Sigmoid colon (tissue), 4 donors: ENCODE results near the gene CYLC2.

ENCODE experiments used
- EP300 ChIP-seq, 4 donors: sonication (generic); formaldehyde crosslinking; IDR thresholded peaks; one replicate each; pipeline ENCODE4 v1.6.1; 2017; ENCODE audit warnings: antibody characterized with exemption in 4 of 4
- POLR2A ChIP-seq, 2 donors: fragments of 450-650 bp; IDR thresholded peaks; one replicate each; pipeline ENCODE4 v1.6.1; 2016; ENCODE audit warnings: antibody characterized with exemption in 2 of 2, mild to moderate bottlenecking in 2 of 2, moderate library complexity in 2 of 2
- POLR2AphosphoS5 ChIP-seq, 4 donors: sonication (generic); formaldehyde crosslinking; IDR thresholded peaks; one replicate each; pipeline ENCODE4 v1.6.1; 2017; ENCODE audit warnings: antibody characterized with exemption in 4 of 4
- TF ChIP-seq, protein P1 (sequence below), 4 experiments: fragments of 450-650 bp in 3 of 4; fragments of 200-600 bp in 1 of 4; IDR thresholded peaks; one replicate each; pipeline ENCODE4 v1.5.1; 2016 to 2019; ENCODE audit warnings: antibody characterized with exemption in 4 of 4, mild to moderate bottlenecking in 3 of 4, moderate library complexity in 2 of 4

- TF ChIP-seq EP300 (IDR thresholded peaks at IDR 0.05) (no peak), POLR2A (IDR thresholded peaks at IDR 0.05) (no peak), POLR2AphosphoS5 (IDR thresholded peaks at IDR 0.05) (no peak)
- TF ChIP-seq, protein P1, sequence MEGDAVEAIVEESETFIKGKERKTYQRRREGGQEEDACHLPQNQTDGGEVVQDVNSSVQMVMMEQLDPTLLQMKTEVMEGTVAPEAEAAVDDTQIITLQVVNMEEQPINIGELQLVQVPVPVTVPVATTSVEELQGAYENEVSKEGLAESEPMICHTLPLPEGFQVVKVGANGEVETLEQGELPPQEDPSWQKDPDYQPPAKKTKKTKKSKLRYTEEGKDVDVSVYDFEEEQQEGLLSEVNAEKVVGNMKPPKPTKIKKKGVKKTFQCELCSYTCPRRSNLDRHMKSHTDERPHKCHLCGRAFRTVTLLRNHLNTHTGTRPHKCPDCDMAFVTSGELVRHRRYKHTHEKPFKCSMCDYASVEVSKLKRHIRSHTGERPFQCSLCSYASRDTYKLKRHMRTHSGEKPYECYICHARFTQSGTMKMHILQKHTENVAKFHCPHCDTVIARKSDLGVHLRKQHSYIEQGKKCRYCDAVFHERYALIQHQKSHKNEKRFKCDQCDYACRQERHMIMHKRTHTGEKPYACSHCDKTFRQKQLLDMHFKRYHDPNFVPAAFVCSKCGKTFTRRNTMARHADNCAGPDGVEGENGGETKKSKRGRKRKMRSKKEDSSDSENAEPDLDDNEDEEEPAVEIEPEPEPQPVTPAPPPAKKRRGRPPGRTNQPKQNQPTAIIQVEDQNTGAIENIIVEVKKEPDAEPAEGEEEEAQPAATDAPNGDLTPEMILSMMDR (IDR thresholded peaks at IDR 0.05), result no peak
These were observed 46.8 kb downstream of the CYLC2 start for GRCh38 chr9:103041961-103042360.
